A673 (cell line): Measurements from ENCODE around the gene KAT8. TPM values are rescaled to one million over a fixed set of nuclear protein-coding genes. Genes with fewer than 3 reads are reported as not detected.

Experiments used
- BruUV-seq: library from RNA; stranded (reverse); fragments of 400-500 nt; replicated peaks from 2 replicates; lab custom pipeline; 2021; lab: Mats Ljungman, UMichigan
- CTCF ChIA-PET: fragments of 300-600 bp; sonication (Branson Sonifier 250); formaldehyde crosslinking; loops from one replicate; lab custom pipeline; 2022; ENCODE audit warnings: antibody characterized with exemption; lab: Charles Lee
- POLR2A ChIA-PET: fragments of 300-600 bp; sonication (Branson Sonifier 250); formaldehyde crosslinking; loops from one replicate; lab custom pipeline; 2022; ENCODE audit warnings: antibody characterized with exemption; ENCODE audit not compliant: low non-redundant PET; lab: Charles Lee
- DNase-seq: peaks from one replicate; pipeline ENCODE4 v3.0.0-alpha.2; 2015; ENCODE audit warnings: low spot score
- H3K27ac ChIP-seq: fragments of 200-600 bp; sonication (generic); 2 replicates; pipeline ENCODE4 v1.5.1; 2016; ENCODE audit warnings: mixed run types, low read depth, mild to moderate bottlenecking, mixed read lengths, antibody characterized with exemption, low read length; ENCODE audit not compliant: poor library complexity, severe bottlenecking
- H3K27me3 ChIP-seq: fragments of 200-600 bp; sonication (generic); replicated peaks from 2 replicates; pipeline ENCODE4 v1.6.1; 2017; ENCODE audit warnings: mixed run types, low read depth, mild to moderate bottlenecking, mixed read lengths, antibody characterized with exemption, low read length; ENCODE audit not compliant: insufficient read depth, poor library complexity
- H3K36me3 ChIP-seq: fragments of 200-600 bp; sonication (generic); 2 replicates; pipeline ENCODE4 v1.6.1; 2016; ENCODE audit warnings: mixed run types, mild to moderate bottlenecking, mixed read lengths, antibody characterized with exemption, low read length; ENCODE audit not compliant: insufficient read depth, poor library complexity, severe bottlenecking
- H3K4me1 ChIP-seq: fragments of 200-600 bp; sonication (generic); 2 replicates; pipeline ENCODE4 v1.6.1; 2017; ENCODE audit warnings: mixed run types, mild to moderate bottlenecking, mixed read lengths, antibody characterized with exemption, low read length; ENCODE audit not compliant: insufficient read depth, poor library complexity, severe bottlenecking
- H3K4me3 ChIP-seq: fragments of 200-600 bp; sonication (generic); 2 replicates; pipeline ENCODE4 v1.5.1; 2016; ENCODE audit warnings: low read depth, mixed run types, mild to moderate bottlenecking, mixed read lengths, low read length; ENCODE audit not compliant: poor library complexity, severe bottlenecking
- H3K9me3 ChIP-seq: fragments of 200-600 bp; sonication (generic); 2 replicates; pipeline ENCODE4 v1.6.1; 2016; ENCODE audit warnings: mixed run types, low read depth, mild to moderate bottlenecking, mixed read lengths, antibody characterized with exemption, low read length; ENCODE audit not compliant: poor library complexity, severe bottlenecking
- EZH2 ChIP-seq: fragments of 200-600 bp; sonication (generic); IDR thresholded peaks from 2 replicates; pipeline ENCODE4 v1.6.1; 2017; ENCODE audit warnings: borderline replicate concordance, low read depth, mild to moderate bottlenecking, mixed read lengths, antibody characterized with exemption, low read length; ENCODE audit not compliant: poor library complexity, severe bottlenecking
- intact Hi-C: fragments of 100-400 bp; cut with micrococcal nuclease; formaldehyde crosslinking; loops from one replicate; pipeline ENCODE4 v1.10.0; 2022; ENCODE audit not compliant: unreplicated experiment
- total RNA-seq: library from RNA; stranded (reverse); gene quantifications from 2 replicates; pipeline ENCODE4 v1.2.3, GENCODE V29; 2021
- TF ChIP-seq, protein P1 (sequence below): fragments of 300-800, 200-600 bp; sonication (generic); conservative IDR thresholded peaks from 2 replicates; pipeline ENCODE4 v1.5.1; 2017; ENCODE audit warnings: low read depth, mild to moderate bottlenecking, antibody characterized with exemption, low read length, moderate library complexity, mixed read lengths

KAT8 gene
- total RNA-seq, 1 experiment from 2014 or later: 65.4 TPM

GRCh38 chr16:31141489-31142108 lies 24.1 kb downstream of the KAT8 start:
- Histone ChIP-seq H3K27ac (peak overlapping the region; percentile 75), H3K4me1 (peaks cover 11% of the 10 kb centered on the region), H3K4me3 (peak overlapping the region; percentile 31), H3K36me3 (no peaks in the 10 kb centered on the region), H3K27me3 (no peaks in the 10 kb centered on the region), H3K9me3 (no peaks in the 10 kb centered on the region)
- no peak for DNase-seq
- POLR2A ChIA-PET: interaction anchor here (0.6 to 1.4 kb wide), 7 partner anchors 12 to 1076 kb away, joined by 3 to 23 read pairs (median 5); partner anchors contain the start of genes ALDOA, ARMC5, FUS and KAT8
- BruUV-seq: no TSS peak
- TF ChIP-seq EZH2: no peak
- TF ChIP-seq, protein P1, sequence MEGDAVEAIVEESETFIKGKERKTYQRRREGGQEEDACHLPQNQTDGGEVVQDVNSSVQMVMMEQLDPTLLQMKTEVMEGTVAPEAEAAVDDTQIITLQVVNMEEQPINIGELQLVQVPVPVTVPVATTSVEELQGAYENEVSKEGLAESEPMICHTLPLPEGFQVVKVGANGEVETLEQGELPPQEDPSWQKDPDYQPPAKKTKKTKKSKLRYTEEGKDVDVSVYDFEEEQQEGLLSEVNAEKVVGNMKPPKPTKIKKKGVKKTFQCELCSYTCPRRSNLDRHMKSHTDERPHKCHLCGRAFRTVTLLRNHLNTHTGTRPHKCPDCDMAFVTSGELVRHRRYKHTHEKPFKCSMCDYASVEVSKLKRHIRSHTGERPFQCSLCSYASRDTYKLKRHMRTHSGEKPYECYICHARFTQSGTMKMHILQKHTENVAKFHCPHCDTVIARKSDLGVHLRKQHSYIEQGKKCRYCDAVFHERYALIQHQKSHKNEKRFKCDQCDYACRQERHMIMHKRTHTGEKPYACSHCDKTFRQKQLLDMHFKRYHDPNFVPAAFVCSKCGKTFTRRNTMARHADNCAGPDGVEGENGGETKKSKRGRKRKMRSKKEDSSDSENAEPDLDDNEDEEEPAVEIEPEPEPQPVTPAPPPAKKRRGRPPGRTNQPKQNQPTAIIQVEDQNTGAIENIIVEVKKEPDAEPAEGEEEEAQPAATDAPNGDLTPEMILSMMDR: no peak
- CTCF ChIA-PET: interaction anchor here (0.6 to 1.6 kb wide), 12 partner anchors 24 to 447 kb away, joined by 3 to 16 read pairs (median 3); partner anchors contain the start of genes HSD3B7, KAT8, ZNF646 and ZNF668
- intact Hi-C loops: loop anchor here (1.0 to 10.0 kb wide), 4 partner anchors 25 to 187 kb away; partner anchors contain the start of genes KAT8, SETD1A, ZNF646 and ZNF668

GRCh38 chr16:31142109-31143010 lies 24.9 kb downstream of the KAT8 start:
- Histone ChIP-seq H3K4me3 (peak overlapping the region; percentile 45), H3K4me1 (peaks cover 11% of the 10 kb centered on the region), H3K9me3 (no peaks in the 10 kb centered on the region), H3K27ac (peak overlapping the region; percentile 75), H3K36me3 (no peaks in the 10 kb centered on the region), H3K27me3 (no peaks in the 10 kb centered on the region)
- intact Hi-C loops: loop anchor here (1.0 to 10.0 kb wide), 4 partner anchors 26 to 188 kb away; partner anchors contain the start of genes KAT8, SETD1A, ZNF646 and ZNF668
- BruUV-seq: no TSS peak
- no peak for TF ChIP-seq EZH2
- TF ChIP-seq, protein P1: peak; percentile 97
- POLR2A ChIA-PET: interaction anchor here (0.6 to 1.4 kb wide), 7 partner anchors 13 to 1077 kb away, joined by 3 to 23 read pairs (median 5); partner anchors contain the start of genes ALDOA, ARMC5, FUS and KAT8
- CTCF ChIA-PET: interaction anchor here (0.6 to 1.6 kb wide), 12 partner anchors 25 to 448 kb away, joined by 3 to 16 read pairs (median 3); partner anchors contain the start of genes HSD3B7, KAT8, ZNF646 and ZNF668
- DNase-seq: peak; percentile 99

DNA sequence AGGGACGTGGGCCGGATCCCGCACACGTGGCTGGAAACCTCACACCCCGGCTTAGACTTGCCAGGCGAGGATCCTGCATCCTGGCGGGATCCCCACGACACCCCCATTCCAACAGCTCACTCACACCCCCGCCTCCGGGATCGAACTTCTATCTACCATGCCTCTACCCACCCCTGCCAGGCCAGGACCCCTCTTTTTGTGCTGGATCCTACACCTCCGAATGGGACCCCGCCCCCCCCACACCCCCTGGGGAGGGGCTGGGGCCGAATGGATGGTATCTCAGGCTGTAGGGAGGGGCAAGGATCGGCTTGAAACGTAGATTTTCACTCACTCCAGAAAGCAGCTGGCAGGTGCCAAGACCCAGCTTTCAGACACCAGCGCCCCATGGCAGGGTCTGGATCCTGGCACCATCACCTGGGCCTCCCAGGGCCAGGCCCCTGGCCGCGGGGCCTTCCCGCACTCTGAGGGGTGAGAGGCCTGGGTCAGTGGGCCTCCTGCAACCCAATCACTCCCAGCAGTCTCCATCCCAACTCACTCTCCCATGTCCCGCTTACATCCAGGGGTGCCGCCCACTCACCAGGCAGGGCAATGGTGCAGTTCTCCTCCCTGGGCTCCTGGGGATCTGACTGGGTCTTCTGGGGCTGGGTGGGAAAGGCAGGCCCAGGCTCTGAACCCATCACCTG lies 25.7 kb downstream of the KAT8 start:
- POLR2A ChIA-PET: interaction anchor here (1.4 kb wide), 1 partner anchor 37 kb away, joined by 8 read pairs; the partner anchor contains the start of gene FUS
- CTCF ChIA-PET: interaction anchor here (0.5 to 1.6 kb wide), 8 partner anchors 8 to 449 kb away, joined by 3 to 16 read pairs (median 6); partner anchors contain the start of genes HSD3B7, KAT8, ZNF646 and ZNF668
- DNase-seq: no peak
- TF ChIP-seq EZH2: no peak
- TF ChIP-seq, protein P1: no peak
- no TSS peak for BruUV-seq
- Histone ChIP-seq H3K27me3 (no peaks in the 10 kb centered on the region), H3K27ac (peak overlapping the region; percentile 69), H3K9me3 (no peaks in the 10 kb centered on the region), H3K4me3 (peak overlapping the region; percentile 45), H3K4me1 (peaks cover 11% of the 10 kb centered on the region), H3K36me3 (no peaks in the 10 kb centered on the region)
- intact Hi-C loops: loop anchor here (2.0 to 10.0 kb wide), 3 partner anchors 26 to 188 kb away; partner anchors contain the start of genes KAT8 and SETD1A
